GM23338 (cell line): ENCODE data around the gene MAFF. TPM values are rescaled to one million over a fixed set of nuclear protein-coding genes. Genes with fewer than 3 reads are reported as not detected.

Experiments
- polyA plus RNA-seq: library from polyadenylated mRNA; unstranded; fragments of >200 nt; fragmentation: Nextera tagmentation; extraction: Ambion mirVana; gene quantifications from 2 replicates; pipeline ENCODE4 v1.2.1, GENCODE V29; 2016
- total RNA-seq: library from RNA; depleted of rRNA; stranded (reverse); fragments of >200 nt; shearing (Covaris generic); gene quantifications from 2 replicates; pipeline ENCODE4 v1.2.3, GENCODE V29; 2014
- TF ChIP-seq, protein P1 (sequence below): fragments of 250-450 bp; sonication (Bioruptor Pico); IDR thresholded peaks from 2 replicates; pipeline ENCODE4 v1.5.0; 2020; ENCODE audit warnings: mild to moderate bottlenecking, moderate library complexity
- TF ChIP-seq, protein P2 (sequence below): IDR thresholded peaks from one replicate; pipeline ENCODE4 v1.6.1; 2018; ENCODE audit warnings: antibody characterized with exemption; ENCODE audit not compliant: unreplicated experiment

MAFF gene
- total and polyA plus RNA-seq, 2 experiments from 2014 or later: 2.2 to 8.9 TPM

DNA sequence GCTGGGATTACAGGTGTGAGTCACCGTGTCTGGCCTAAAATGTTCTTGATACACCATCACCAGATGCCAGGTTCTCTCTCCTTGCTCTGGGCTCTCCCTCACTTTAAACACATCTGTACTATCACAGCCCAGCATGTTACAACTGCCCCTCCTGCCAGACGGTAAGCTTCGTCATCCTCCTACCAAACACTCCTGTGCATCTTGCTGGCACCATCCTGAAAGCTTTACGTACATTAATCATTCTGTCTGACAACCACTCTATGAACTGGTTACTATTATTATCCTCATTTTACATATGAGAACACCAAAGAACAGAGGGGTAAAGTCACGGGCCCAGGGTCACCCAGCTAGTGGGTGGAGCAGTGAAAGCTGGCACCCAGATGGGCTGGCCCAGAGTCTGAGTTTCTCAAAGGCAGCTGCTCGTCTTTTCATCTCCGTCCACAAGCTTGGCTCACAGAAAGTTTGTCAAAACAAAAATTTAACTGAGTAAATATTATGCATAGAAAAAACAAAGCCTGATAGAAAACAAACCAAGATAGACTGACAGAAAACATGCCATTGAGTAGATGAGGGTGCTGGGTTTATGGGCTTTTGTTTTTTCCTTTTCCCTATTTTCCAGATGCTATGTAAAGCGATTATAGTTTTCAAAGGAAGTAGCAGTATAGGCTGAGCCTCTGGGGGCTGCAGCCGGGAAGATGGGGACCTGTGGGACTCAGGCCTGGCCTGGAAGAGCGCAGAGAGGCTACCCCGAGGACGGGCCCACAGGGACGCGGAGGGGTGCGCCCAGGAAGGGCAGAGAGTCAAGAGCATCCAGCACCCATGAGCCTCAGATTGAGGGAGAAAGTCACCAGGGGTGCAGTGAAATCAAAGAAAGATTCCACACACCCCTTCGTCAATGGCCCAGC lies 29.6 kb upstream of the MAFF start (continued):
- TF ChIP-seq, protein P1, sequence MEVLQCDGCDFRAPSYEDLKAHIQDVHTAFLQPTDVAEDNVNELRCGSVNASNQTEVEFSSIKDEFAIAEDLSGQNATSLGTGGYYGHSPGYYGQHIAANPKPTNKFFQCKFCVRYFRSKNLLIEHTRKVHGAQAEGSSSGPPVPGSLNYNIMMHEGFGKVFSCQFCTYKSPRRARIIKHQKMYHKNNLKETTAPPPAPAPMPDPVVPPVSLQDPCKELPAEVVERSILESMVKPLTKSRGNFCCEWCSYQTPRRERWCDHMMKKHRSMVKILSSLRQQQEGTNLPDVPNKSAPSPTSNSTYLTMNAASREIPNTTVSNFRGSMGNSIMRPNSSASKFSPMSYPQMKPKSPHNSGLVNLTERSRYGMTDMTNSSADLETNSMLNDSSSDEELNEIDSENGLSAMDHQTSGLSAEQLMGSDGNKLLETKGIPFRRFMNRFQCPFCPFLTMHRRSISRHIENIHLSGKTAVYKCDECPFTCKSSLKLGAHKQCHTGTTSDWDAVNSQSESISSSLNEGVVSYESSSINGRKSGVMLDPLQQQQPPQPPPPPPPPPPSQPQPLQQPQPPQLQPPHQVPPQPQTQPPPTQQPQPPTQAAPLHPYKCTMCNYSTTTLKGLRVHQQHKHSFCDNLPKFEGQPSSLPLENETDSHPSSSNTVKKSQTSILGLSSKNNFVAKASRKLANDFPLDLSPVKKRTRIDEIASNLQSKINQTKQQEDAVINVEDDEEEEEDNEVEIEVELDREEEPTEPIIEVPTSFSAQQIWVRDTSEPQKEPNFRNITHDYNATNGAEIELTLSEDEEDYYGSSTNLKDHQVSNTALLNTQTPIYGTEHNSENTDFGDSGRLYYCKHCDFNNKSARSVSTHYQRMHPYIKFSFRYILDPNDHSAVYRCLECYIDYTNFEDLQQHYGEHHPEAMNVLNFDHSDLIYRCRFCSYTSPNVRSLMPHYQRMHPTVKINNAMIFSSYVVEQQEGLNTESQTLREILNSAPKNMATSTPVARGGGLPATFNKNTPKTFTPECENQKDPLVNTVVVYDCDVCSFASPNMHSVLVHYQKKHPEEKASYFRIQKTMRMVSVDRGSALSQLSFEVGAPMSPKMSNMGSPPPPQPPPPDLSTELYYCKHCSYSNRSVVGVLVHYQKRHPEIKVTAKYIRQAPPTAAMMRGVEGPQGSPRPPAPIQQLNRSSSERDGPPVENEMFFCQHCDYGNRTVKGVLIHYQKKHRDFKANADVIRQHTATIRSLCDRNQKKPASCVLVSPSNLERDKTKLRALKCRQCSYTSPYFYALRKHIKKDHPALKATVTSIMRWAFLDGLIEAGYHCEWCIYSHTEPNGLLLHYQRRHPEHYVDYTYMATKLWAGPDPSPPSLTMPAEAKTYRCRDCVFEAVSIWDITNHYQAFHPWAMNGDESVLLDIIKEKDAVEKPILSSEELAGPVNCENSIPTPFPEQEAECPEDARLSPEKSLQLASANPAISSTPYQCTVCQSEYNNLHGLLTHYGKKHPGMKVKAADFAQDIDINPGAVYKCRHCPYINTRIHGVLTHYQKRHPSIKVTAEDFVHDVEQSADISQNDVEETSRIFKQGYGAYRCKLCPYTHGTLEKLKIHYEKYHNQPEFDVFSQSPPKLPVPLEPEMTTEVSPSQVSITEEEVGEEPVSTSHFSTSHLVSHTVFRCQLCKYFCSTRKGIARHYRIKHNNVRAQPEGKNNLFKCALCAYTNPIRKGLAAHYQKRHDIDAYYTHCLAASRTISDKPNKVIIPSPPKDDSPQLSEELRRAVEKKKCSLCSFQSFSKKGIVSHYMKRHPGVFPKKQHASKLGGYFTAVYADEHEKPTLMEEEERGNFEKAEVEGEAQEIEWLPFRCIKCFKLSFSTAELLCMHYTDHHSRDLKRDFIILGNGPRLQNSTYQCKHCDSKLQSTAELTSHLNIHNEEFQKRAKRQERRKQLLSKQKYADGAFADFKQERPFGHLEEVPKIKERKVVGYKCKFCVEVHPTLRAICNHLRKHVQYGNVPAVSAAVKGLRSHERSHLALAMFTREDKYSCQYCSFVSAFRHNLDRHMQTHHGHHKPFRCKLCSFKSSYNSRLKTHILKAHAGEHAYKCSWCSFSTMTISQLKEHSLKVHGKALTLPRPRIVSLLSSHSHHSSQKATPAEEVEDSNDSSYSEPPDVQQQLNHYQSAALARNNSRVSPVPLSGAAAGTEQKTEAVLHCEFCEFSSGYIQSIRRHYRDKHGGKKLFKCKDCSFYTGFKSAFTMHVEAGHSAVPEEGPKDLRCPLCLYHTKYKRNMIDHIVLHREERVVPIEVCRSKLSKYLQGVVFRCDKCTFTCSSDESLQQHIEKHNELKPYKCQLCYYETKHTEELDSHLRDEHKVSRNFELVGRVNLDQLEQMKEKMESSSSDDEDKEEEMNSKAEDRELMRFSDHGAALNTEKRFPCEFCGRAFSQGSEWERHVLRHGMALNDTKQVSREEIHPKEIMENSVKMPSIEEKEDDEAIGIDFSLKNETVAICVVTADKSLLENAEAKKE (CRISPR knock-in tag): no peak
- TF ChIP-seq, protein P2, sequence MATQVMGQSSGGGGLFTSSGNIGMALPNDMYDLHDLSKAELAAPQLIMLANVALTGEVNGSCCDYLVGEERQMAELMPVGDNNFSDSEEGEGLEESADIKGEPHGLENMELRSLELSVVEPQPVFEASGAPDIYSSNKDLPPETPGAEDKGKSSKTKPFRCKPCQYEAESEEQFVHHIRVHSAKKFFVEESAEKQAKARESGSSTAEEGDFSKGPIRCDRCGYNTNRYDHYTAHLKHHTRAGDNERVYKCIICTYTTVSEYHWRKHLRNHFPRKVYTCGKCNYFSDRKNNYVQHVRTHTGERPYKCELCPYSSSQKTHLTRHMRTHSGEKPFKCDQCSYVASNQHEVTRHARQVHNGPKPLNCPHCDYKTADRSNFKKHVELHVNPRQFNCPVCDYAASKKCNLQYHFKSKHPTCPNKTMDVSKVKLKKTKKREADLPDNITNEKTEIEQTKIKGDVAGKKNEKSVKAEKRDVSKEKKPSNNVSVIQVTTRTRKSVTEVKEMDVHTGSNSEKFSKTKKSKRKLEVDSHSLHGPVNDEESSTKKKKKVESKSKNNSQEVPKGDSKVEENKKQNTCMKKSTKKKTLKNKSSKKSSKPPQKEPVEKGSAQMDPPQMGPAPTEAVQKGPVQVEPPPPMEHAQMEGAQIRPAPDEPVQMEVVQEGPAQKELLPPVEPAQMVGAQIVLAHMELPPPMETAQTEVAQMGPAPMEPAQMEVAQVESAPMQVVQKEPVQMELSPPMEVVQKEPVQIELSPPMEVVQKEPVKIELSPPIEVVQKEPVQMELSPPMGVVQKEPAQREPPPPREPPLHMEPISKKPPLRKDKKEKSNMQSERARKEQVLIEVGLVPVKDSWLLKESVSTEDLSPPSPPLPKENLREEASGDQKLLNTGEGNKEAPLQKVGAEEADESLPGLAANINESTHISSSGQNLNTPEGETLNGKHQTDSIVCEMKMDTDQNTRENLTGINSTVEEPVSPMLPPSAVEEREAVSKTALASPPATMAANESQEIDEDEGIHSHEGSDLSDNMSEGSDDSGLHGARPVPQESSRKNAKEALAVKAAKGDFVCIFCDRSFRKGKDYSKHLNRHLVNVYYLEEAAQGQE: no peak
